K562 (cell line): ENCODE results near the gene C22orf39. TPM values are rescaled to one million over a fixed set of nuclear protein-coding genes. Genes with fewer than 3 reads are reported as not detected.

Source experiments
- ERF ChIP-seq: fragments of 450-650 bp; formaldehyde crosslinking; IDR thresholded peaks from 2 replicates; pipeline ENCODE4 v1.4.0; 2020; ENCODE audit warnings: mild to moderate bottlenecking, mixed read lengths
- ILF3 ChIP-seq: fragments of 450-650 bp; IDR thresholded peaks from 2 replicates; pipeline ENCODE4 v1.6.1; 2018; ENCODE audit warnings: antibody characterized with exemption, mild to moderate bottlenecking, moderate library complexity, borderline replicate concordance
- NR2C2 ChIP-seq, 2 experiments: fragments of 200-800 bp in 1 of 2; sonication (Bioruptor generic) in 1 of 2; sonication (generic) in 1 of 2; formaldehyde crosslinking in 1 of 2; IDR thresholded peaks; 2 replicates each; pipeline versions ENCODE4 v1.6.1 to v1.8.0; 2016 to 2022; ENCODE audit warnings: mild to moderate bottlenecking in 1 of 2, missing compliant biosample characterization in 1 of 2, missing genetic modification characterization in 1 of 2, missing genetic modification reagents in 1 of 2
- PRMT5 ChIP-seq: sonication (generic); formaldehyde crosslinking; IDR thresholded peaks from 2 replicates; pipeline ENCODE4 v1.5.0; 2020; ENCODE audit warnings: missing genetic modification reagents
- RNF2 ChIP-seq: sonication (generic); IDR thresholded peaks from 2 replicates; pipeline ENCODE4 v1.6.1; 2016
- SETDB1 ChIP-seq: IDR thresholded peaks from one replicate; pipeline ENCODE4 v1.6.1; 2012; ENCODE audit warnings: low read length, control low read depth, inconsistent platforms
- SIRT6 ChIP-seq: IDR thresholded peaks from one replicate; pipeline ENCODE4 v1.6.1; 2012; ENCODE audit warnings: low read depth, mild to moderate bottlenecking, control low read depth, inconsistent platforms, low read length, moderate library complexity
- SP2 ChIP-seq: IDR thresholded peaks from 2 replicates; pipeline ENCODE4 v1.6.1; 2011; ENCODE audit warnings: mild to moderate bottlenecking, low read depth, low read length, moderate library complexity; ENCODE audit not compliant: poor library complexity, severe bottlenecking; ENCODE audit errors: extremely low read depth
- TAF7 ChIP-seq: fragments of 450-650 bp; IDR thresholded peaks from 2 replicates; pipeline ENCODE4 v1.6.1; 2016; ENCODE audit warnings: missing genetic modification characterization, missing compliant biosample characterization
- THRAP3 ChIP-seq: fragments of 450-650 bp; IDR thresholded peaks from 2 replicates; pipeline ENCODE4 v1.6.1; 2016; ENCODE audit warnings: mild to moderate bottlenecking, inconsistent platforms, borderline replicate concordance
- ZNF133 ChIP-seq: fragments of 250-450 bp; sonication (Bioruptor Pico); IDR thresholded peaks from 2 replicates; pipeline ENCODE4 v1.4.0; 2020; ENCODE audit warnings: mild to moderate bottlenecking
- ZNF212 ChIP-seq: fragments of 450-650 bp; formaldehyde crosslinking; IDR thresholded peaks from 2 replicates; pipeline ENCODE4 v1.4.0; 2020; ENCODE audit warnings: mild to moderate bottlenecking
- ZNF41 ChIP-seq: fragments of 250-450 bp; sonication (Bioruptor Pico); conservative IDR thresholded peaks from 2 replicates; pipeline ENCODE4 v1.4.0; 2020; ENCODE audit warnings: mild to moderate bottlenecking
- ZNF445 ChIP-seq: fragments of 250-450 bp; sonication (Bioruptor Pico); IDR thresholded peaks from 2 replicates; pipeline ENCODE4 v1.4.0; 2020; ENCODE audit warnings: low read depth, mild to moderate bottlenecking, moderate library complexity
- ZNF785 ChIP-seq: fragments of 250-450 bp; sonication (Bioruptor Pico); IDR thresholded peaks from 2 replicates; pipeline ENCODE4 v1.4.0; 2020; ENCODE audit warnings: mild to moderate bottlenecking
- polyA plus RNA-seq, 8 experiments: library from polyadenylated mRNA; depleted of rRNA in 4 of 8; stranded (reverse) in 5 of 8; unstranded in 3 of 8; fragments of >200 nt; fragmentation: Nextera tagmentation in 2 of 8; fragmentation: Illumina TruSeq in 1 of 8; extraction: Ambion mirVana in 2 of 8; extraction: Trizol in 1 of 8; gene quantifications; 2 replicates each; pipeline versions ENCODE4 v1.2.1 to v1.2.3, GENCODE V29; 2011 to 2014; ENCODE audit warnings: inconsistent platforms in 1 of 8, missing spikeins in 1 of 8
- total RNA-seq, 7 experiments: library from RNA; depleted of rRNA in 6 of 7; stranded (reverse); fragments of >200 nt in 6 of 7; fragmentation: Illumina TruSeq in 2 of 7; extraction: Trizol in 2 of 7; gene quantifications; 2 replicates each; pipeline versions ENCODE4 v1.2.1 to v1.2.3, GENCODE V29; 2011 to 2021; ENCODE audit warnings: low replicate concordance in 1 of 7
- TF ChIP-seq, protein P1 (sequence below): fragments of 250-450 bp; sonication (Bioruptor Pico); IDR thresholded peaks from 2 replicates; pipeline ENCODE4 v1.9.0; 2021; ENCODE audit warnings: mild to moderate bottlenecking
- TF ChIP-seq, protein P2 (sequence below): sonication (generic); formaldehyde crosslinking; IDR thresholded peaks from 2 replicates; pipeline ENCODE4 v1.8.1; 2023; ENCODE audit warnings: mild to moderate bottlenecking, missing genetic modification reagents
- TF ChIP-seq, protein P3 (sequence below): fragments of 450-650 bp; formaldehyde crosslinking; IDR thresholded peaks from 2 replicates; pipeline ENCODE4 v1.4.0; 2022; ENCODE audit warnings: missing genetic modification characterization
- TF ChIP-seq, protein P4 (sequence below): fragments of 150-350 bp; conservative IDR thresholded peaks from 2 replicates; pipeline ENCODE4 v1.6.1; 2014; ENCODE audit warnings: low read length
- TF ChIP-seq, protein P5 (sequence below), 3 experiments: IDR thresholded peaks in 2 of 3; conservative IDR thresholded peaks in 1 of 3; 2 replicates each; pipeline ENCODE4 v1.5.1; 2011 to 2012; ENCODE audit warnings: low read length in 3 of 3, mild to moderate bottlenecking in 3 of 3, control low read depth in 2 of 3, improper control_type of control experiment in 1 of 3, inconsistent platforms in 1 of 3, low read depth in 1 of 3, mixed read lengths in 1 of 3, moderate library complexity in 1 of 3; ENCODE audit not compliant: insufficient read depth in 2 of 3

The C22orf39 gene
- total and polyA plus RNA-seq, 9 of the 15 experiments (the other 6 are each of a cell fraction or from before 2014, with no cell fraction given): 20.4 to 139 (median 66.8) TPM

- TF ChIP-seq, protein P1, sequence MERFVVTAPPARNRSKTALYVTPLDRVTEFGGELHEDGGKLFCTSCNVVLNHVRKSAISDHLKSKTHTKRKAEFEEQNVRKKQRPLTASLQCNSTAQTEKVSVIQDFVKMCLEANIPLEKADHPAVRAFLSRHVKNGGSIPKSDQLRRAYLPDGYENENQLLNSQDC: peak; percentile 0; the same call in 1 of the 2 replicates
- TF ChIP-seq ZNF445 (CRISPR knock-in tag) (peak; percentile 96), ZNF212 (CRISPR knock-in tag) (peak; percentile 89; the same call in 1 of the 2 replicates), ZNF41 (CRISPR knock-in tag) (peak; percentile 90), ZNF785 (no peak), SETDB1 (peak; percentile 71), SP2 (no peak), SIRT6 (peak; percentile 2), RNF2 (no peak), TAF7 (tag) (peak; percentile 87), PRMT5 (no peak), NR2C2 (CRISPR knock-in tag; IDR thresholded peaks at IDR 0.05) (no peak), NR2C2 (tag; IDR thresholded peaks at IDR 0.05) (no peak), THRAP3 (no peak), ZNF133 (CRISPR knock-in tag) (peak; percentile 52; the same call in 1 of the 2 replicates), ERF (CRISPR knock-in tag) (peak; percentile 97), ILF3 (no peak)
- TF ChIP-seq, protein P2, sequence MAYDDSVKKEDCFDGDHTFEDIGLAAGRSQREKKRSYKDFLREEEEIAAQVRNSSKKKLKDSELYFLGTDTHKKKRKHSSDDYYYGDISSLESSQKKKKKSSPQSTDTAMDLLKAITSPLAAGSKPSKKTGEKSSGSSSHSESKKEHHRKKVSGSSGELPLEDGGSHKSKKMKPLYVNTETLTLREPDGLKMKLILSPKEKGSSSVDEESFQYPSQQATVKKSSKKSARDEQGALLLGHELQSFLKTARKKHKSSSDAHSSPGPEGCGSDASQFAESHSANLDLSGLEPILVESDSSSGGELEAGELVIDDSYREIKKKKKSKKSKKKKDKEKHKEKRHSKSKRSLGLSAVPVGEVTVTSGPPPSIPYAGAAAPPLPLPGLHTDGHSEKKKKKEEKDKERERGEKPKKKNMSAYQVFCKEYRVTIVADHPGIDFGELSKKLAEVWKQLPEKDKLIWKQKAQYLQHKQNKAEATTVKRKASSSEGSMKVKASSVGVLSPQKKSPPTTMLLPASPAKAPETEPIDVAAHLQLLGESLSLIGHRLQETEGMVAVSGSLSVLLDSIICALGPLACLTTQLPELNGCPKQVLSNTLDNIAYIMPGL (CRISPR knock-in tag): peak; percentile 98; the same call in 1 of the 2 replicates
- TF ChIP-seq, protein P3, sequence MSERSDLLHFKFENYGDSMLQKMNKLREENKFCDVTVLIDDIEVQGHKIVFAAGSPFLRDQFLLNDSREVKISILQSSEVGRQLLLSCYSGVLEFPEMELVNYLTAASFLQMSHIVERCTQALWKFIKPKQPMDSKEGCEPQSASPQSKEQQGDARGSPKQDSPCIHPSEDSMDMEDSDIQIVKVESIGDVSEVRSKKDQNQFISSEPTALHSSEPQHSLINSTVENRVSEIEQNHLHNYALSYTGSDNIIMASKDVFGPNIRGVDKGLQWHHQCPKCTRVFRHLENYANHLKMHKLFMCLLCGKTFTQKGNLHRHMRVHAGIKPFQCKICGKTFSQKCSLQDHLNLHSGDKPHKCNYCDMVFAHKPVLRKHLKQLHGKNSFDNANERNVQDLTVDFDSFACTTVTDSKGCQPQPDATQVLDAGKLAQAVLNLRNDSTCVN (CRISPR knock-in tag): peak; percentile 98
- TF ChIP-seq, protein P4, sequence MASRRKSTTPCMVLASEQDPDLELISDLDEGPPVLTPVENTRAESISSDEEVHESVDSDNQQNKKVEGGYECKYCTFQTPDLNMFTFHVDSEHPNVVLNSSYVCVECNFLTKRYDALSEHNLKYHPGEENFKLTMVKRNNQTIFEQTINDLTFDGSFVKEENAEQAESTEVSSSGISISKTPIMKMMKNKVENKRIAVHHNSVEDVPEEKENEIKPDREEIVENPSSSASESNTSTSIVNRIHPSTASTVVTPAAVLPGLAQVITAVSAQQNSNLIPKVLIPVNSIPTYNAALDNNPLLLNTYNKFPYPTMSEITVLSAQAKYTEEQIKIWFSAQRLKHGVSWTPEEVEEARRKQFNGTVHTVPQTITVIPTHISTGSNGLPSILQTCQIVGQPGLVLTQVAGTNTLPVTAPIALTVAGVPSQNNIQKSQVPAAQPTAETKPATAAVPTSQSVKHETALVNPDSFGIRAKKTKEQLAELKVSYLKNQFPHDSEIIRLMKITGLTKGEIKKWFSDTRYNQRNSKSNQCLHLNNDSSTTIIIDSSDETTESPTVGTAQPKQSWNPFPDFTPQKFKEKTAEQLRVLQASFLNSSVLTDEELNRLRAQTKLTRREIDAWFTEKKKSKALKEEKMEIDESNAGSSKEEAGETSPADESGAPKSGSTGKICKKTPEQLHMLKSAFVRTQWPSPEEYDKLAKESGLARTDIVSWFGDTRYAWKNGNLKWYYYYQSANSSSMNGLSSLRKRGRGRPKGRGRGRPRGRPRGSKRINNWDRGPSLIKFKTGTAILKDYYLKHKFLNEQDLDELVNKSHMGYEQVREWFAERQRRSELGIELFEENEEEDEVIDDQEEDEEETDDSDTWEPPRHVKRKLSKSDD: no peak
- TF ChIP-seq, protein P5, sequence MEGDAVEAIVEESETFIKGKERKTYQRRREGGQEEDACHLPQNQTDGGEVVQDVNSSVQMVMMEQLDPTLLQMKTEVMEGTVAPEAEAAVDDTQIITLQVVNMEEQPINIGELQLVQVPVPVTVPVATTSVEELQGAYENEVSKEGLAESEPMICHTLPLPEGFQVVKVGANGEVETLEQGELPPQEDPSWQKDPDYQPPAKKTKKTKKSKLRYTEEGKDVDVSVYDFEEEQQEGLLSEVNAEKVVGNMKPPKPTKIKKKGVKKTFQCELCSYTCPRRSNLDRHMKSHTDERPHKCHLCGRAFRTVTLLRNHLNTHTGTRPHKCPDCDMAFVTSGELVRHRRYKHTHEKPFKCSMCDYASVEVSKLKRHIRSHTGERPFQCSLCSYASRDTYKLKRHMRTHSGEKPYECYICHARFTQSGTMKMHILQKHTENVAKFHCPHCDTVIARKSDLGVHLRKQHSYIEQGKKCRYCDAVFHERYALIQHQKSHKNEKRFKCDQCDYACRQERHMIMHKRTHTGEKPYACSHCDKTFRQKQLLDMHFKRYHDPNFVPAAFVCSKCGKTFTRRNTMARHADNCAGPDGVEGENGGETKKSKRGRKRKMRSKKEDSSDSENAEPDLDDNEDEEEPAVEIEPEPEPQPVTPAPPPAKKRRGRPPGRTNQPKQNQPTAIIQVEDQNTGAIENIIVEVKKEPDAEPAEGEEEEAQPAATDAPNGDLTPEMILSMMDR (IDR thresholded peaks at IDR 0.05 in 2 of 3, conservative IDR thresholded peaks at IDR 0.05 in 1 of 3; ENCODE audit: insufficient read depth in 2 of 3, low read depth in 1 of 3, low read length in 3 of 3): 0 out of 6 replicates have a peak, but pooled peaks of 2 of the 3 experiments have one; percentile 9 to 11
Measured at GRCh38 chr22:19479355-19480172, 32.1 kb upstream of the C22orf39 start, which contains the start of gene CDC45 (continued).
